Natural killer cell (primary cell): ENCODE measurements around the gene LHFPL2. TPM values are rescaled to one million over a fixed set of nuclear protein-coding genes. Genes with fewer than 3 reads are reported as not detected.

Experiments used
- ATAC-seq, 3 donors: fragments of 150-1000 bp in 2 of 3; fragments of 200-7000 bp in 1 of 3; cut with Tn5 transposase; 1 replicate in 1 of 3; 2 replicates in 2 of 3; pipeline ENCODE4 v1.10.0; 2021; ENCODE audit warnings: mild to moderate bottlenecking in 2 of 3, moderate library complexity in 2 of 3
- DNase-seq, 2 donors: peaks; one replicate each; pipeline versions ENCODE4 v3.0.0 to v3.0.0-alpha.2; 2013 to 2021; ENCODE audit warnings: mixed read lengths in 1 of 2
- H3K27ac ChIP-seq: one replicate; pipeline ENCODE4 v1.5.1; 2013; ENCODE audit warnings: mild to moderate bottlenecking, low read length
- H3K27me3 ChIP-seq: one replicate; pipeline ENCODE4 v1.6.1; 2013; ENCODE audit warnings: low read length; ENCODE audit not compliant: control insufficient read depth, insufficient read depth
- H3K36me3 ChIP-seq: one replicate; pipeline ENCODE4 v1.6.1; 2013; ENCODE audit warnings: low read length; ENCODE audit not compliant: control insufficient read depth, insufficient read depth
- H3K4me1 ChIP-seq: one replicate; pipeline ENCODE4 v1.6.1; 2013; ENCODE audit warnings: low read length; ENCODE audit not compliant: control insufficient read depth, insufficient read depth
- H3K4me3 ChIP-seq: one replicate; pipeline ENCODE4 v1.5.1; 2013; ENCODE audit warnings: low read length
- H3K9me3 ChIP-seq: one replicate; pipeline ENCODE4 v1.6.1; 2013; ENCODE audit warnings: low read length; ENCODE audit not compliant: control insufficient read depth, insufficient read depth
- H3K27ac Mint-ChIP-seq, 2 donors: one replicate each; pipeline ENCODE4 v1.8.0; 2022; ENCODE audit warnings: mild to moderate bottlenecking in 2 of 2, mixed read lengths in 2 of 2, moderate library complexity in 1 of 2
- H3K27me3 Mint-ChIP-seq, 2 donors: one replicate each; pipeline ENCODE4 v1.8.0; 2022; ENCODE audit warnings: low read depth in 2 of 2, mixed read lengths in 2 of 2
- H3K36me3 Mint-ChIP-seq: one replicate; pipeline ENCODE4 v1.8.0; 2022; ENCODE audit warnings: mixed read lengths
- H3K4me1 Mint-ChIP-seq, 2 donors: one replicate each; pipeline ENCODE4 v1.8.0; 2022; ENCODE audit warnings: mixed read lengths in 2 of 2
- H3K4me3 Mint-ChIP-seq: one replicate; pipeline ENCODE4 v1.8.0; 2022; ENCODE audit warnings: mild to moderate bottlenecking, moderate library complexity, mixed read lengths
- H3K9me3 Mint-ChIP-seq, 2 donors: one replicate each; pipeline ENCODE4 v1.8.0; 2022; ENCODE audit warnings: mixed read lengths in 2 of 2
- WGBS: methylation state at CpG from one replicate; pipeline ENCODE4 v1.1.7; 2013; ENCODE audit warnings: missing lambda C conversion rate; ENCODE audit not compliant: insufficient coverage; 5-methylcytosine and 5-hydroxymethylcytosine counted together
- intact Hi-C: fragments of 100-400 bp; cut with micrococcal nuclease; formaldehyde crosslinking; loops from one replicate; pipeline ENCODE4 v1.14.2; 2022
- total RNA-seq, 4 donors: library from RNA; stranded (reverse); fragments of 120-200 nt in 1 of 4; gene quantifications; one replicate each; pipeline versions ENCODE4 v1.2.3 to v1.2.4, GENCODE V29; 2013 to 2022
- TF ChIP-seq, protein P1 (sequence below): fragments of 200-600 bp; IDR thresholded peaks from one replicate; pipeline ENCODE4 v1.8.0; 2022; ENCODE audit warnings: antibody characterized with exemption

Gene LHFPL2
- total RNA-seq, 3 donors from 2014 or later (not counting 1 experiment from before 2014, with no cell fraction given), result 0.85 to 1.9 (median 1.00) TPM

DNA sequence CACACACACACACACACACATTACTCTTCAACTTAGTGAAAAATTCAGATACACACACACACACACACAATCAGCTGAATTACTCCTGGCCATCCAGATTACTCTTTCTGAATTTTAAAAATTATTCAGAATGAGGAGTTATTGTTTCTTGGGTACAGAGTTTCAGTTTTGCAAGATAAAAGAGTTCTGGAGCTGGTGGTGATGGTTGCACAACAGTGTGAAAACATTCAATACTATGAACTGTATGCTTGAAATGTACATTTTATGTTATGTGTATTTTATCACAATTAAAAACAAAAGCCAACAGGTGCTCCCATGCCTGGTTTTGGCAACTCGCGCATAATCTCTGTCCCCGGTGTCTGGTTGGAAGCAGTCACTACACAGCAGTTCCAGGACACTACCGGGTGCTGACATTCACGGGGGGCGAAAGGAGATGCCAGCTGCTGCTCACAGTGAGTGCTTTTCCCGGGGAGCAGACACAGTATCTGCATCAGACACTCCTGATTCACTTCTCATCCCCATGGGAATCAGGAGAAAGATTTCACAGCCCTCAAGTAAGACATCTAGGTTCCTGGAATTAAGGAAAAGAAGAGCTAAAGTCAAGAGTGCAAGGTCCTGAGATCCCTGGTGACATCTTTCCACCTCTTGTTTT is 55.7 kb downstream of the LHFPL2 start:
- whole genome bisulfite sequencing, result 93% methylated on average over 7 of the region's 7 CpGs
- Mint-ChIP-seq H3K27ac (no peak overlapping the region), H3K27me3 (peaks cover 9 to 43% of the 10 kb centered on the region in 2 donors), H3K4me3 (no peak overlapping the region), H3K4me1 (no peaks in the 10 kb centered on the region), H3K36me3 (no peaks in the 10 kb centered on the region), H3K9me3 (no peaks in the 10 kb centered on the region)
- Histone ChIP-seq H3K27ac (no peak overlapping the region), H3K36me3 (no peaks in the 10 kb centered on the region), H3K4me3 (no peak overlapping the region), H3K4me1 (no peaks in the 10 kb centered on the region), H3K27me3 (no peaks in the 10 kb centered on the region), H3K9me3 (no peaks in the 10 kb centered on the region)
- DNase-seq (no peak), ATAC-seq (no peak)
- intact Hi-C loops, result no loop called here
- TF ChIP-seq, protein P1, sequence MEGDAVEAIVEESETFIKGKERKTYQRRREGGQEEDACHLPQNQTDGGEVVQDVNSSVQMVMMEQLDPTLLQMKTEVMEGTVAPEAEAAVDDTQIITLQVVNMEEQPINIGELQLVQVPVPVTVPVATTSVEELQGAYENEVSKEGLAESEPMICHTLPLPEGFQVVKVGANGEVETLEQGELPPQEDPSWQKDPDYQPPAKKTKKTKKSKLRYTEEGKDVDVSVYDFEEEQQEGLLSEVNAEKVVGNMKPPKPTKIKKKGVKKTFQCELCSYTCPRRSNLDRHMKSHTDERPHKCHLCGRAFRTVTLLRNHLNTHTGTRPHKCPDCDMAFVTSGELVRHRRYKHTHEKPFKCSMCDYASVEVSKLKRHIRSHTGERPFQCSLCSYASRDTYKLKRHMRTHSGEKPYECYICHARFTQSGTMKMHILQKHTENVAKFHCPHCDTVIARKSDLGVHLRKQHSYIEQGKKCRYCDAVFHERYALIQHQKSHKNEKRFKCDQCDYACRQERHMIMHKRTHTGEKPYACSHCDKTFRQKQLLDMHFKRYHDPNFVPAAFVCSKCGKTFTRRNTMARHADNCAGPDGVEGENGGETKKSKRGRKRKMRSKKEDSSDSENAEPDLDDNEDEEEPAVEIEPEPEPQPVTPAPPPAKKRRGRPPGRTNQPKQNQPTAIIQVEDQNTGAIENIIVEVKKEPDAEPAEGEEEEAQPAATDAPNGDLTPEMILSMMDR, result no peak

DNA sequence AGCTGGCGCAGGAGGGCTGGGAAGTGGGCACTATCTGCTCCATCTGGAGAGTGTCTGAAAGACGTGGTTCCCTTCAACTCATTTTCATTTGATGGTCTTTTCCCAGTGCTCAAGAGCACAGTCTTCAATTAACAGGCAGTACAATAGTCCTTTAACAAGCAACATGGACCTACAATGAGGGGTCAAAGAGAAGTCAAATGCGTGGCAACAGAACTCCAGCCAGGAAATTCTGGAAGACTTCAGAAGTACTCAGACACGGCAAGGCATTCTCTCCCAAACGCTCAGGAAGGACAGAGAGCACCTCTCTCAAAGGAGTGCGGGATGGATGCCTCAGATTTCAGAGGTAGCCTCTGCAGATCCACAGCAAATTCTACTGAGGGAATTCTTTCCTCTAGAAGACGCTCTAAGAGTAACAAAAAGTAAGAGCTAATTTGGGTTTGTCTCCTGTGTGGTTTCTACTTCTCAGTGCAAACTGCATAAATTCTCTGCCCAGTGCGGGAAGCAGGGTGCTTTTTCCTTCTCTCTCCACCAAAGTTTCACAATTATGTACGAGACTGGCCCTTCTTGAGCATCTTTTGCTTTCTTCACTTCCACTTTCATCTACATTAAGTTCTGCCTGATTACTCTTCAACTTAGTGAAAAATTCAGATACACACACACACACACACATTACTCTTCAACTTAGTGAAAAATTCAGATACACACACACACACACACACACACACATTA is 56.4 kb downstream of the LHFPL2 start:
- Mint-ChIP-seq H3K4me3 (no peak overlapping the region), H3K4me1 (no peaks in the 10 kb centered on the region), H3K27me3 (peaks cover 9 to 36% of the 10 kb centered on the region in 2 donors), H3K9me3 (no peaks in the 10 kb centered on the region), H3K36me3 (no peaks in the 10 kb centered on the region), H3K27ac (no peak overlapping the region)
- Histone ChIP-seq H3K4me1 (no peaks in the 10 kb centered on the region), H3K9me3 (no peaks in the 10 kb centered on the region), H3K36me3 (no peaks in the 10 kb centered on the region), H3K27ac (no peak overlapping the region), H3K27me3 (no peaks in the 10 kb centered on the region), H3K4me3 (no peak overlapping the region)
- no peak for DNase-seq
- intact Hi-C loops, result no loop called here
- ATAC-seq, result no peak
- TF ChIP-seq, protein P1, result no peak
- WGBS, result 79% methylated on average over 8 of the region's 9 CpGs

DNA sequence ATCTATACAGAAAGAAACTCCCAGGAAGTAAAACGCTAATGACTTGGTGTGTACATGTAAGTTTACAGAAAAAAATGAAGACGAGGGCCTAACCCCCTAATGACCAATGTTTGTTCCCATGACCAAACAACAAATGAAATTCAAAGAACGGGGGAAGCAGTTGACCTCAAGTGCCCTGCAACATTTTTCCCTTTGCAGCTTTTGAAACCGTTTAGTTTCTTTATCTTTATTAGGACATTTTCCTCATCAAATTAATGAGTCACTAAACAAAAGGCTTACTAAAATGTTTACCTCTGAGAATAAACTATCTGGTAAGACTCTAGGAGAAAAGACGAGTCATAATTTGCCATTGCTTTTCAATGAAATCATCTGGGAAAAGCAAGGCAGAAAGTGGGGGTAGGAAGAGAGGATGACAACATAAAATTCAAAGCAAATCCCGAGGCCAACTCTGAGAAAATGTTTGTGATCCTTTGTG is 57.4 kb downstream of the LHFPL2 start:
- DNase-seq, result no peak
- no peak overlapping the region for H3K4me3 Mint-ChIP-seq
- WGBS, result 72% methylated on average over 5 of the region's 6 CpGs

More for the DNA sequence above, 57.4 kb downstream of the LHFPL2 start:
- H3K9me3 Mint-ChIP-seq, result no peaks in the 10 kb centered on the region
- peaks cover 9 to 33% of the 10 kb centered on the region in 2 donors for H3K27me3 Mint-ChIP-seq
- H3K27ac Mint-ChIP-seq, result no peak overlapping the region
- no peak for ATAC-seq
- intact Hi-C loops, result no loop called here
- Histone ChIP-seq H3K4me3 (no peak overlapping the region), H3K36me3 (no peaks in the 10 kb centered on the region), H3K4me1 (no peaks in the 10 kb centered on the region), H3K27me3 (no peaks in the 10 kb centered on the region), H3K27ac (no peak overlapping the region), H3K9me3 (no peaks in the 10 kb centered on the region)
- H3K36me3 Mint-ChIP-seq, result no peaks in the 10 kb centered on the region
- TF ChIP-seq, protein P1, result no peak
- no peaks in the 10 kb centered on the region for H3K4me1 Mint-ChIP-seq
